Esophagus muscularis mucosa (tissue), 4 donors: ENCODE data around the gene LRRK1. TPM values are rescaled to one million over a fixed set of nuclear protein-coding genes. Genes with fewer than 3 reads are reported as not detected.
"Not testable (repeated sequence)": the region's sequence is repeated elsewhere in the genome, so short reads cannot be mapped to it uniquely, and the experiment has no call there.

Source experiments
- DNase-seq: peaks from one replicate; pipeline ENCODE4 v3.0.0-alpha.2; 2017; ENCODE audit errors: extremely low spot score
- H3K27ac ChIP-seq, 4 donors: fragments of 200-600 bp; sonication (generic); replicated peaks in 1 of 4; 1 replicate in 3 of 4; 2 replicates in 1 of 4; pipeline ENCODE4 v1.5.1; 2016 to 2019; ENCODE audit warnings: mild to moderate bottlenecking in 1 of 4
- H3K27me3 ChIP-seq, 4 donors: fragments of 200-600 bp; sonication (generic); one replicate each; pipeline versions ENCODE4 v1.5.1 to v1.6.0; 2016 to 2019
- H3K36me3 ChIP-seq, 4 donors: fragments of 200-600 bp; sonication (generic); one replicate each; pipeline ENCODE4 v1.5.1; 2016 to 2019
- H3K4me1 ChIP-seq, 4 donors: fragments of 200-600 bp; sonication (generic); one replicate each; pipeline ENCODE4 v1.5.1; 2016 to 2019
- H3K4me3 ChIP-seq, 4 donors: fragments of 200-600 bp; sonication (generic); 1 replicate in 2 of 4; 2 replicates in 2 of 4; pipeline ENCODE4 v1.5.1; 2016 to 2019; ENCODE audit warnings: mild to moderate bottlenecking in 4 of 4, moderate library complexity in 1 of 4
- H3K9me3 ChIP-seq, 4 donors: fragments of 200-600 bp; sonication (generic); 1 replicate in 3 of 4; 2 replicates in 1 of 4; pipeline ENCODE4 v1.5.1; 2016 to 2019
- CTCF ChIP-seq, 3 experiments: fragments of 200-600 bp in 2 of 3; fragments of 450-650 bp in 1 of 3; sonication (generic) in 2 of 3; IDR thresholded peaks; one replicate each; pipeline ENCODE4 v1.5.1; 2017 to 2019; ENCODE audit warnings: antibody characterized with exemption in 3 of 3, mild to moderate bottlenecking in 2 of 3, moderate library complexity in 1 of 3
- EP300 ChIP-seq: sonication (generic); formaldehyde crosslinking; IDR thresholded peaks from one replicate; pipeline ENCODE4 v1.6.1; 2017; ENCODE audit warnings: antibody characterized with exemption
- POLR2A ChIP-seq: fragments of 450-650 bp; IDR thresholded peaks from one replicate; pipeline ENCODE4 v1.6.1; 2017; ENCODE audit warnings: antibody characterized with exemption, moderate library complexity, mild to moderate bottlenecking, low read depth
- POLR2AphosphoS5 ChIP-seq, 2 donors: sonication (generic); formaldehyde crosslinking; IDR thresholded peaks; one replicate each; pipeline ENCODE4 v1.6.1; 2017; ENCODE audit warnings: antibody characterized with exemption in 2 of 2
- WGBS: methylation state at CpG from one replicate; pipeline ENCODE4 v1.1.5; 2018; 5-methylcytosine and 5-hydroxymethylcytosine counted together
- intact Hi-C: fragments of 100-400 bp; cut with DNase I; formaldehyde crosslinking; loops from one replicate; pipeline ENCODE4 v1.15.1; 2023
- total RNA-seq, 4 donors: library from RNA; depleted of rRNA; stranded (reverse); fragments of >200 nt; gene quantifications; one replicate each; pipeline versions ENCODE4 v1.1.0 to v1.2.1, GENCODE V29; 2016

LRRK1 gene
- total RNA-seq, 4 donors from 2014 or later = 11.3 to 18.0 (median 15.4) TPM

GRCh38 chr15:101070024-101070423 lies 150.9 kb downstream of the LRRK1 start:
- 84% methylated on average over 6 of the region's 6 CpGs for WGBS
- Histone ChIP-seq H3K36me3 (peaks cover 0 to 28% (median 13%) of the 10 kb centered on the region in 4 donors), H3K27me3 (no peaks in the 10 kb centered on the region), H3K4me1 (peaks cover 16 to 28% (median 23%) of the 10 kb centered on the region in 4 donors), H3K9me3 (no peaks in the 10 kb centered on the region), H3K4me3 (no peak overlapping the region), H3K27ac (peak overlapping the region; percentile 23 to 78 (median 63))
- intact Hi-C loops = no loop called here
- TF ChIP-seq EP300 (no peak), POLR2AphosphoS5 (IDR thresholded peaks at IDR 0.05) (no peak), CTCF (IDR thresholded peaks at IDR 0.05) (no peak), POLR2A (no peak)
- DNase-seq = no peak

GRCh38 chr15:101070502-101071273 lies 151.5 kb downstream of the LRRK1 start:
- no peaks in the 10 kb centered on the region for H3K9me3 ChIP-seq
- peaks cover 0 to 21% (median 8%) of the 10 kb centered on the region in 4 donors for H3K36me3 ChIP-seq
- TF ChIP-seq EP300 = no peak
- TF ChIP-seq POLR2AphosphoS5 (IDR thresholded peaks at IDR 0.05) = no peak
- no peak for TF ChIP-seq POLR2A
- no peak for TF ChIP-seq CTCF (IDR thresholded peaks at IDR 0.05)
- no peaks in the 10 kb centered on the region for H3K27me3 ChIP-seq
- H3K4me1 ChIP-seq = peaks cover 16 to 28% (median 23%) of the 10 kb centered on the region in 4 donors
- no peak for DNase-seq
- no peak overlapping the region for H3K4me3 ChIP-seq
- 61% methylated on average over 6 of the region's 6 CpGs for WGBS
- intact Hi-C loops = no loop called here
- H3K27ac ChIP-seq = peak overlapping the region; percentile 23 to 78 (median 63)

- Histone ChIP-seq H3K9me3 (no peaks in the 10 kb centered on the region), H3K36me3 (peaks cover 0 to 12% (median 1%) of the 10 kb centered on the region in 4 donors), H3K4me3 (no peak overlapping the region), H3K27ac (no peak overlapping the region), H3K4me1 (peaks cover 16 to 28% (median 23%) of the 10 kb centered on the region in 4 donors), H3K27me3 (no peaks in the 10 kb centered on the region)
- intact Hi-C loops = no loop called here
- 100% methylated on average over 5 of the region's 10 CpGs for WGBS
- DNase-seq = no peak
- no peak for TF ChIP-seq POLR2A
- no peak for TF ChIP-seq POLR2AphosphoS5 (IDR thresholded peaks at IDR 0.05)
- TF ChIP-seq CTCF (IDR thresholded peaks at IDR 0.05) = no peak
- no peak for TF ChIP-seq EP300
Measured at GRCh38 chr15:101071651-101072050, 152.5 kb downstream of the LRRK1 start.

- Histone ChIP-seq H3K36me3 (peaks cover 0 to 10% (median 0%) of the 10 kb centered on the region in 4 donors), H3K4me1 (peaks cover 16 to 28% (median 23%) of the 10 kb centered on the region in 4 donors)
- intact Hi-C loops, DNase-seq, H3K4me3 ChIP-seq, H3K27me3 ChIP-seq, H3K27ac ChIP-seq, H3K9me3 ChIP-seq: not testable (repeated sequence)
- 89% methylated on average over 4 of the region's 4 CpGs for WGBS
Measured at GRCh38 chr15:101072235-101072634, 153.1 kb downstream of the LRRK1 start.

- H3K9me3 ChIP-seq, H3K27ac ChIP-seq, intact Hi-C loops, H3K4me1 ChIP-seq, H3K27me3 ChIP-seq, DNase-seq, H3K4me3 ChIP-seq, H3K36me3 ChIP-seq: not testable (repeated sequence)
- 86% methylated on average over 15 of the region's 15 CpGs for WGBS
Measured at GRCh38 chr15:101077806-101078668, 158.9 kb downstream of the LRRK1 start.
